HepG2 (cell line): ENCODE measurements around the gene TBX6. TPM values are rescaled to one million over a fixed set of nuclear protein-coding genes. Genes with fewer than 3 reads are reported as not detected.

Experiments used
- BORCS8-MEF2B ChIP-seq: sonication (generic); formaldehyde crosslinking; IDR thresholded peaks from 2 replicates; pipeline ENCODE4 v1.8.0; 2022; ENCODE audit warnings: mild to moderate bottlenecking, missing genetic modification reagents
- PAWR ChIP-seq: sonication (generic); formaldehyde crosslinking; IDR thresholded peaks from 2 replicates; pipeline ENCODE4 v1.4.0; 2020; ENCODE audit warnings: missing genetic modification reagents, mild to moderate bottlenecking, borderline replicate concordance
- SNRNP70 ChIP-seq: fragments of 200-400 bp; formaldehyde crosslinking; IDR thresholded peaks from 2 replicates; pipeline ENCODE4 v1.6.1; 2017; ENCODE audit warnings: mild to moderate bottlenecking, low read depth, low read length, moderate library complexity
- TBL1XR1 ChIP-seq: fragments of 150-350 bp; IDR thresholded peaks from 2 replicates; pipeline ENCODE4 v1.6.1; 2014; ENCODE audit warnings: borderline replicate concordance, low read length; ENCODE audit not compliant: partially characterized antibody
- TBX2 ChIP-seq: sonication (generic); formaldehyde crosslinking; IDR thresholded peaks from 2 replicates; pipeline ENCODE4 v1.5.0; 2020; ENCODE audit warnings: missing genetic modification reagents, mild to moderate bottlenecking, borderline replicate concordance
- TCF7 ChIP-seq: sonication (generic); IDR thresholded peaks from 2 replicates; pipeline ENCODE4 v1.6.1; 2016; ENCODE audit warnings: antibody characterized with exemption, low read depth
- YY1 ChIP-seq: IDR thresholded peaks from 2 replicates; pipeline ENCODE4 v1.6.1; 2011; ENCODE audit warnings: low read length, low read depth, moderate library complexity, mild to moderate bottlenecking; ENCODE audit not compliant: insufficient read depth, insufficient replicate concordance
- ZNF24 ChIP-seq: fragments of 450-650 bp; IDR thresholded peaks from 2 replicates; pipeline ENCODE4 v1.6.1; 2017; ENCODE audit warnings: antibody characterized with exemption, mild to moderate bottlenecking
- ZNF431 ChIP-seq: sonication (generic); formaldehyde crosslinking; IDR thresholded peaks from 2 replicates; pipeline ENCODE4 v1.9.0; 2022; ENCODE audit warnings: missing genetic modification reagents, low read depth, mild to moderate bottlenecking, borderline replicate concordance
- ZNF441 ChIP-seq: sonication (generic); formaldehyde crosslinking; IDR thresholded peaks from 2 replicates; pipeline ENCODE4 v1.7.0; 2021; ENCODE audit warnings: missing genetic modification reagents, borderline replicate concordance
- polyA plus RNA-seq, 8 experiments: library from polyadenylated mRNA; depleted of rRNA in 3 of 8; stranded (reverse) in 7 of 8; unstranded in 1 of 8; fragments of >200 nt; fragmentation: Illumina TruSeq in 4 of 8; extraction: Trizol in 4 of 8; gene quantifications; 2 replicates each; pipeline versions ENCODE4 v1.2.1 to v1.2.3, GENCODE V29; 2011 to 2016; ENCODE audit warnings: low read depth in 4 of 8, missing spikeins in 1 of 8, mixed read lengths in 1 of 8; ENCODE audit not compliant: insufficient read depth in 1 of 8
- total RNA-seq, 5 experiments: library from RNA; depleted of rRNA; stranded (reverse); fragments of >200 nt; fragmentation: Illumina TruSeq; extraction: Trizol; gene quantifications; 2 replicates each; pipeline ENCODE4 v1.2.3, GENCODE V29; 2016; ENCODE audit warnings: low read depth in 1 of 5
- TF ChIP-seq, protein P1 (sequence below): sonication (generic); formaldehyde crosslinking; IDR thresholded peaks from 2 replicates; pipeline ENCODE4 v1.5.1; 2020; ENCODE audit warnings: mild to moderate bottlenecking, missing genetic modification reagents, borderline replicate concordance
- TF ChIP-seq, protein P2 (sequence below): IDR thresholded peaks from 2 replicates; pipeline ENCODE4 v1.6.1; 2016; ENCODE audit warnings: mild to moderate bottlenecking
- TF ChIP-seq, protein P3 (sequence below): sonication (generic); formaldehyde crosslinking; IDR thresholded peaks from 2 replicates; pipeline ENCODE4 v1.5.0; 2020; ENCODE audit warnings: missing genetic modification reagents
- TF ChIP-seq, protein P4 (sequence below): sonication (generic); formaldehyde crosslinking; IDR thresholded peaks from 2 replicates; pipeline ENCODE4 v1.5.0; 2020; ENCODE audit warnings: missing genetic modification reagents
- TF ChIP-seq, protein P5 (sequence below): sonication (generic); formaldehyde crosslinking; IDR thresholded peaks from 2 replicates; pipeline ENCODE4 v1.5.0; 2020; ENCODE audit warnings: missing genetic modification reagents
- TF ChIP-seq, protein P6 (sequence below): sonication (generic); formaldehyde crosslinking; IDR thresholded peaks from 2 replicates; pipeline ENCODE4 v1.4.0; 2020; ENCODE audit warnings: missing genetic modification reagents, mild to moderate bottlenecking, borderline replicate concordance
- TF ChIP-seq, protein P7 (sequence below), 2 experiments: fragments of 450-650 bp in 1 of 2; sonication (generic) in 1 of 2; formaldehyde crosslinking; IDR thresholded peaks; 2 replicates each; pipeline versions ENCODE4 v1.5.0 to v1.8.0; 2020 to 2022; ENCODE audit warnings: mild to moderate bottlenecking in 1 of 2, missing genetic modification reagents in 1 of 2

TBX6 gene
- total and polyA plus RNA-seq, 2 of the 13 experiments (the other 11 are each of a cell fraction or from before 2014, with no cell fraction given), result 0.24 to 0.42 TPM

DNA sequence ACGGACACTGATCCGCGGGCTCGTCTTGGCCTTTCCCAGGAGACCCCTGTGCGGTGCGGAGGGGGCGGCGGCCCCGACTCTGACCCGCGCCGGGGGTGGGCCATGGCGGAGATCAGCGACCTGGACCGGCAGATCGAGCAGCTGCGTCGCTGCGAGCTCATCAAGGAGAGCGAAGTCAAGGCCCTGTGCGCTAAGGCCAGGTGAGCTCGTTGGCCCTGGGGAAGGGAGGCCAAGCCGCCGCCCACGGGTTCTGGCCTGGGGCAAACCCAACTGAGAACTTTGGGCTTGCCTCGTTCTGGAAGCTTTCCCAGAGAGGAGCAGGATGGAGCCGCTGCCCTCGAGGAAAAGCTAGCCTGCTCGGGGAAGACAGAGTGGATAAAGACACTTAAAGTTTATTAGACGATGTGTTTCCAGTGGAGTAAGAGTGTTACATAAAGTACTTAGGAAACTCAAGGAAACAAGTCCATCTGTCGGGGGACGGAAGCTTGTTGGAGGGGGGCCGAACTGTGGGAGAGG is 15.4 kb downstream of the TBX6 start (continued):
- TF ChIP-seq, protein P1, sequence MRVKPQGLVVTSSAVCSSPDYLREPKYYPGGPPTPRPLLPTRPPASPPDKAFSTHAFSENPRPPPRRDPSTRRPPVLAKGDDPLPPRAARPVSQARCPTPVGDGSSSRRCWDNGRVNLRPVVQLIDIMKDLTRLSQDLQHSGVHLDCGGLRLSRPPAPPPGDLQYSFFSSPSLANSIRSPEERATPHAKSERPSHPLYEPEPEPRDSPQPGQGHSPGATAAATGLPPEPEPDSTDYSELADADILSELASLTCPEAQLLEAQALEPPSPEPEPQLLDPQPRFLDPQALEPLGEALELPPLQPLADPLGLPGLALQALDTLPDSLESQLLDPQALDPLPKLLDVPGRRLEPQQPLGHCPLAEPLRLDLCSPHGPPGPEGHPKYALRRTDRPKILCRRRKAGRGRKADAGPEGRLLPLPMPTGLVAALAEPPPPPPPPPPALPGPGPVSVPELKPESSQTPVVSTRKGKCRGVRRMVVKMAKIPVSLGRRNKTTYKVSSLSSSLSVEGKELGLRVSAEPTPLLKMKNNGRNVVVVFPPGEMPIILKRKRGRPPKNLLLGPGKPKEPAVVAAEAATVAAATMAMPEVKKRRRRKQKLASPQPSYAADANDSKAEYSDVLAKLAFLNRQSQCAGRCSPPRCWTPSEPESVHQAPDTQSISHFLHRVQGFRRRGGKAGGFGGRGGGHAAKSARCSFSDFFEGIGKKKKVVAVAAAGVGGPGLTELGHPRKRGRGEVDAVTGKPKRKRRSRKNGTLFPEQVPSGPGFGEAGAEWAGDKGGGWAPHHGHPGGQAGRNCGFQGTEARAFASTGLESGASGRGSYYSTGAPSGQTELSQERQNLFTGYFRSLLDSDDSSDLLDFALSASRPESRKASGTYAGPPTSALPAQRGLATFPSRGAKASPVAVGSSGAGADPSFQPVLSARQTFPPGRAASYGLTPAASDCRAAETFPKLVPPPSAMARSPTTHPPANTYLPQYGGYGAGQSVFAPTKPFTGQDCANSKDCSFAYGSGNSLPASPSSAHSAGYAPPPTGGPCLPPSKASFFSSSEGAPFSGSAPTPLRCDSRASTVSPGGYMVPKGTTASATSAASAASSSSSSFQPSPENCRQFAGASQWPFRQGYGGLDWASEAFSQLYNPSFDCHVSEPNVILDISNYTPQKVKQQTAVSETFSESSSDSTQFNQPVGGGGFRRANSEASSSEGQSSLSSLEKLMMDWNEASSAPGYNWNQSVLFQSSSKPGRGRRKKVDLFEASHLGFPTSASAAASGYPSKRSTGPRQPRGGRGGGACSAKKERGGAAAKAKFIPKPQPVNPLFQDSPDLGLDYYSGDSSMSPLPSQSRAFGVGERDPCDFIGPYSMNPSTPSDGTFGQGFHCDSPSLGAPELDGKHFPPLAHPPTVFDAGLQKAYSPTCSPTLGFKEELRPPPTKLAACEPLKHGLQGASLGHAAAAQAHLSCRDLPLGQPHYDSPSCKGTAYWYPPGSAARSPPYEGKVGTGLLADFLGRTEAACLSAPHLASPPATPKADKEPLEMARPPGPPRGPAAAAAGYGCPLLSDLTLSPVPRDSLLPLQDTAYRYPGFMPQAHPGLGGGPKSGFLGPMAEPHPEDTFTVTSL (CRISPR knock-in tag), result no peak
- TF ChIP-seq, protein P2, sequence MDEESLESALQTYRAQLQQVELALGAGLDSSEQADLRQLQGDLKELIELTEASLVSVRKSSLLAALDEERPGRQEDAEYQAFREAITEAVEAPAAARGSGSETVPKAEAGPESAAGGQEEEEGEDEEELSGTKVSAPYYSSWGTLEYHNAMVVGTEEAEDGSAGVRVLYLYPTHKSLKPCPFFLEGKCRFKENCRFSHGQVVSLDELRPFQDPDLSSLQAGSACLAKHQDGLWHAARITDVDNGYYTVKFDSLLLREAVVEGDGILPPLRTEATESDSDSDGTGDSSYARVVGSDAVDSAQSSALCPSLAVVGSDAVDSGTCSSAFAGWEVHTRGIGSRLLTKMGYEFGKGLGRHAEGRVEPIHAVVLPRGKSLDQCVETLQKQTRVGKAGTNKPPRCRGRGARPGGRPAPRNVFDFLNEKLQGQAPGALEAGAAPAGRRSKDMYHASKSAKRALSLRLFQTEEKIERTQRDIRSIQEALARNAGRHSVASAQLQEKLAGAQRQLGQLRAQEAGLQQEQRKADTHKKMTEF (CRISPR knock-in tag), result no peak; the same call in 1 of the 2 replicates
- TF ChIP-seq TBX2 (CRISPR knock-in tag), result no peak
- no peak for TF ChIP-seq ZNF431 (CRISPR knock-in tag)
- no peak for TF ChIP-seq TBL1XR1
- no peak for TF ChIP-seq ZNF24
- TF ChIP-seq, protein P3, sequence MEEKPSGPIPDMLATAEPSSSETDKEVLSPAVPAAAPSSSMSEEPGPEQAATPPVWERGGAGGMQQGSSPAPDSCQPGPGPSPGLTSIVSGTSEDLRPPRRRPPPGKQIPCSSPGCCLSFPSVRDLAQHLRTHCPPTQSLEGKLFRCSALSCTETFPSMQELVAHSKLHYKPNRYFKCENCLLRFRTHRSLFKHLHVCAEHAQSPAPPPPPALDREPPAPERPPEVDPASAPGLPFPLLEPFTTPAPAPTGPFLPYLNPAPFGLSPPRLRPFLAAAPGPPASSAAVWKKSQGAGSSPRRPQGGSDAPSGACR, result no peak
- TF ChIP-seq, protein P4, sequence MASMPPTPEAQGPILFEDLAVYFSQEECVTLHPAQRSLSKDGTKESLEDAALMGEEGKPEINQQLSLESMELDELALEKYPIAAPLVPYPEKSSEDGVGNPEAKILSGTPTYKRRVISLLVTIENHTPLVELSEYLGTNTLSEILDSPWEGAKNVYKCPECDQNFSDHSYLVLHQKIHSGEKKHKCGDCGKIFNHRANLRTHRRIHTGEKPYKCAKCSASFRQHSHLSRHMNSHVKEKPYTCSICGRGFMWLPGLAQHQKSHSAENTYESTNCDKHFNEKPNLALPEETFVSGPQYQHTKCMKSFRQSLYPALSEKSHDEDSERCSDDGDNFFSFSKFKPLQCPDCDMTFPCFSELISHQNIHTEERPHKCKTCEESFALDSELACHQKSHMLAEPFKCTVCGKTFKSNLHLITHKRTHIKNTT (CRISPR knock-in tag), result no peak
- no peak for TF ChIP-seq ZNF441 (CRISPR knock-in tag)
- no peak for TF ChIP-seq TCF7
- TF ChIP-seq, protein P5, sequence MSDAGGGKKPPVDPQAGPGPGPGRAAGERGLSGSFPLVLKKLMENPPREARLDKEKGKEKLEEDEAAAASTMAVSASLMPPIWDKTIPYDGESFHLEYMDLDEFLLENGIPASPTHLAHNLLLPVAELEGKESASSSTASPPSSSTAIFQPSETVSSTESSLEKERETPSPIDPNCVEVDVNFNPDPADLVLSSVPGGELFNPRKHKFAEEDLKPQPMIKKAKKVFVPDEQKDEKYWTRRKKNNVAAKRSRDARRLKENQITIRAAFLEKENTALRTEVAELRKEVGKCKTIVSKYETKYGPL, result no peak
- TF ChIP-seq, protein P6, sequence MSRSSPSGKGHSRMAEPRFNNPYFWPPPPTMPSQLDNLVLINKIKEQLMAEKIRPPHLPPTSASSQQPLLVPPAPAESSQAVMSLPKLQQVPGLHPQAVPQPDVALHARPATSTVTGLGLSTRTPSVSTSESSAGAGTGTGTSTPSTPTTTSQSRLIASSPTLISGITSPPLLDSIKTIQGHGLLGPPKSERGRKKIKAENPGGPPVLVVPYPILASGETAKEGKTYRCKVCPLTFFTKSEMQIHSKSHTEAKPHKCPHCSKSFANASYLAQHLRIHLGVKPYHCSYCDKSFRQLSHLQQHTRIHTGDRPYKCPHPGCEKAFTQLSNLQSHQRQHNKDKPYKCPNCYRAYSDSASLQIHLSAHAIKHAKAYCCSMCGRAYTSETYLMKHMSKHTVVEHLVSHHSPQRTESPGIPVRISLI, result no peak
- TF ChIP-seq, protein P7, sequence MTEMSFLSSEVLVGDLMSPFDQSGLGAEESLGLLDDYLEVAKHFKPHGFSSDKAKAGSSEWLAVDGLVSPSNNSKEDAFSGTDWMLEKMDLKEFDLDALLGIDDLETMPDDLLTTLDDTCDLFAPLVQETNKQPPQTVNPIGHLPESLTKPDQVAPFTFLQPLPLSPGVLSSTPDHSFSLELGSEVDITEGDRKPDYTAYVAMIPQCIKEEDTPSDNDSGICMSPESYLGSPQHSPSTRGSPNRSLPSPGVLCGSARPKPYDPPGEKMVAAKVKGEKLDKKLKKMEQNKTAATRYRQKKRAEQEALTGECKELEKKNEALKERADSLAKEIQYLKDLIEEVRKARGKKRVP (CRISPR knock-in tag; IDR thresholded peaks at IDR 0.05), result no peak
- TF ChIP-seq YY1, result peak; percentile 1
- TF ChIP-seq PAWR (CRISPR knock-in tag), result 0 out of 2 replicates have a peak, but pooled peaks have one; percentile 56
- no peak for TF ChIP-seq SNRNP70
- TF ChIP-seq BORCS8-MEF2B (CRISPR knock-in tag), result no peak
